GM23248 (cell line): ENCODE results near the gene NR4A3.

Experiments
- EZH2 ChIP-seq: fragments of 200-600 bp; sonication (generic); IDR thresholded peaks from 2 replicates; pipeline ENCODE4 v1.6.1; 2018; ENCODE audit warnings: antibody characterized with exemption, mild to moderate bottlenecking; ENCODE audit not compliant: insufficient read depth, poor library complexity, severe bottlenecking
- EZH2phosphoT487 ChIP-seq: fragments of 200-600 bp; sonication (generic); IDR thresholded peaks from 2 replicates; pipeline ENCODE4 v1.6.1; 2018; ENCODE audit warnings: antibody characterized with exemption, moderate library complexity, mild to moderate bottlenecking, low read depth; ENCODE audit not compliant: insufficient read depth

- TF ChIP-seq EZH2 = no peak
- no peak for TF ChIP-seq EZH2phosphoT487
Observed at GRCh38 chr9:99783799-99784198, 37.9 kb upstream of the NR4A3 start.
